Measurements from ENCODE around the gene SPEG. TPM values are rescaled to one million over a fixed set of nuclear protein-coding genes. Genes with fewer than 3 reads are reported as not detected.

The SPEG gene
- total RNA-seq, 1 donor from 2014 or later = 0.05 TPM

- intact Hi-C loops (cut with micrococcal nuclease) = loop anchor here (1.0 kb wide), 2 partner anchors 11 to 21 kb away; partner anchors contain the start of gene GMPPA
Observed at GRCh38 chr2:219508971-219509779, 74.5 kb downstream of the SPEG start.

GRCh38 chr2:219509780-219510511, 75.3 kb downstream of the SPEG start:
- intact Hi-C loops (cut with micrococcal nuclease) = loop anchor here (1.0 kb wide), 2 partner anchors 12 to 20 kb away; partner anchors contain the start of gene GMPPA

DNA sequence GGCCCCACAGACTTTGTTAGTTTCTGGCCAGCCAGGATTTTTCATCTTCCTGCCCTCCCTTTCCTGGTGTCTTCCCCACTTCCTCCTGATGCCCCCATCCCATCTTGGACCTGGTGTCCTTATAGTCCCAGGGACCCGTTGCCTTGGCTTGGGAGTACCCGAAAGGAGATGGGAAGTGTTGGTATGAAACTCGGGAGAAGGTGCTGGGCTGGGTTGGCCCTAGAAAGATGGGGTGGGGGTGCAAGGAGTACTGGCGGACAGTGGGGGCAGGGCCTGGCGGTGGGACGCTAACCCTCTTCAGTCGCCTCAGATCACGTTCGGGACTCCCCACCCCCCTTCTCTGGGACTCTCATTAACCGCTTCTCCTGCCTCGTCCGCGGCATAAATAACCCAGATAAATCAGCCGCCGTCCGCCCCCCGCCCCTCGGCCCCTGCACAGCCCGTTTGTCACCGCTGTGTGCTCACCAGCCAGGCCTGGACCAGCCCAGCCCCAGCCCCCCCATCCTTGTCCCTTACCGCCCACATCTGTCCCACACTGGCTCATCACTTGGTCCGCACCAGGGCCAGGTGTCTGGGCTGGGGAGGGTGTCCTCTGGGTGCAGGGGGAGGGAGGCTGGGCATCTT, 76.0 kb downstream of the SPEG start:
- intact Hi-C loops (cut with micrococcal nuclease) = no loop called here

- intact Hi-C loops (cut with micrococcal nuclease) = no loop called here
Observed at GRCh38 chr2:219511547-219512325, 77.1 kb downstream of the SPEG start.

DNA sequence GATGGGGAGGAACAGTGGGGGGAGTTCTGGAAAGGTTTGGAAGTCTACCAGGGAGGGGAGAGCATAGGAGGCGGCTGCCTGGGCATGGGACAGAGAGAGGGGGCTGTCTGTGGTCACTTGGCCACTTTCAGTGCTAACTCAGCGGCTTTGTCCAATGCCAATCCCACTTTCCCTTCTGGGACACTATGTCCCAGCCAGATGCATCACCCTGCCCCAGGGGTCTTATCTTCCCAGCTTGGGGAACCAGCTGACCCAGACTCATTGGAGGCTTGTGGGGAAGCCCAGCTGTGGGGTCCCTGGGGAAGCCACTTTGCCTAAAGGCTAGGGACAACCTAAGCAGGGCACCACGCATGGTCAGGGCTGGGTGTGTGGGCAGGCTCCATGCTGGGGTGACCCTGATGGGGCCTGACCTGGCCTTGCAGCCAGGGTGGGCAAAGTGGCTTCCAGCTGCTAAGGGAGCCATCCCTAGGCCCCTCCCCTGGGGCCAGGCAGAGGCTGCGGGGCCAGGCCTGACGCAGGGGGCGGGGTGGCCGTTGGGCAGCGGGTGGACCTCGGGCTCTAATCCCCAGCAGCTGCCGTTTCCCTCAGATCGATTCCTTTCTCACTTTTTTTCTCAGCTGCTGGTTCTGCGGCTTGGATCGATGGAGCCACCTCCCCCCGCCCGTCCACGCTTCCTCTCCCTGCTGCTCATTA, 78.0 kb downstream of the SPEG start:
- intact Hi-C loops (cut with micrococcal nuclease) = no loop called here

- intact Hi-C loops (cut with micrococcal nuclease) = no loop called here
Observed at GRCh38 chr2:219513787-219514186, 79.1 kb downstream of the SPEG start.

DNA sequence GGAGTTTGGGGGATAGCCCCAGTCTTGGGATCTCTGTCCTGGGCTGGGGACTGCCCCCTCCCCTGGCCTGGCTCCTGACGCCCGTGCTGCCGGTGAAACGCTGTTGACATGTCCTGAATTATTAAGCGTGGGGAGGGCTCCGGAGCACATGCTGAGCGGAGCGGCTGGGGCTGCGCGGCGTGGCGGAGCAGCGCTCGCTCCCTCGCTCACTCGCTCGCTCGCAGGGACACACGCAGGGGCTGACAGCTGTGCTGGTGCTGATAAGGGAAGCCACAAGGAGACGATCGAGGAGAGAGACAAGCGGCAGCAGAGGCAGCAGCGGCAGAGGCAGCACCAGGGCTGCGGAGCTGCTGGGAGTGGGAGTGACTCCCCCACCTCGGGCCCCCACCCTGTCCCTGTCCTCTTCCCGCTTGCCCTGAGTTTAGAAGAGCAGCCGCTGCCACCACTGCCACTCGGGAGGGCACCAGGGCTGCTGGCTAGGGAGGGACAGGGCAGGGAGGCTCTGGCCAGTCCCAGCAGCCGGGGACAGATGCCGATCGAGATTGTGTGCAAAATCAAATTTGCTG, 79.6 kb downstream of the SPEG start, which contains the start of gene ASIC4:
ASIC4 (plus strand) TSS at position 287 of the 566 bp plus-strand sequence; CDS start at position 530, 243 bp downstream.
- intact Hi-C loops (cut with micrococcal nuclease) = no loop called here

GRCh38 chr2:219514836-219515235, 80.2 kb downstream of the SPEG start:
- intact Hi-C loops (cut with micrococcal nuclease) = no loop called here

GRCh38 chr2:219515874-219516629, 81.4 kb downstream of the SPEG start:
- intact Hi-C loops (cut with micrococcal nuclease) = no loop called here

- intact Hi-C loops (cut with micrococcal nuclease) = no loop called here
Observed at GRCh38 chr2:219516888-219517287, 82.2 kb downstream of the SPEG start.

GRCh38 chr2:219517954-219518778, 83.5 kb downstream of the SPEG start:
- intact Hi-C loops (cut with micrococcal nuclease) = no loop called here

- intact Hi-C loops (cut with micrococcal nuclease) = no loop called here
Observed at GRCh38 chr2:219519526-219519916, 84.9 kb downstream of the SPEG start.

- intact Hi-C loops (cut with micrococcal nuclease) = no loop called here
Observed at GRCh38 chr2:219520079-219520478, 85.4 kb downstream of the SPEG start.

- intact Hi-C loops (cut with micrococcal nuclease) = no loop called here
Observed at GRCh38 chr2:219521066-219521880, 86.6 kb downstream of the SPEG start.

- intact Hi-C loops (cut with micrococcal nuclease) = no loop called here
Observed at GRCh38 chr2:219522111-219523030, 87.7 kb downstream of the SPEG start.

GRCh38 chr2:219523031-219523671, 88.5 kb downstream of the SPEG start:
- intact Hi-C loops (cut with micrococcal nuclease) = no loop called here
